ES-I3 (cell line): ENCODE measurements around the gene CCDC43.
A peak's percentile ranks its signal among the peaks of the same experiment; 100 is the strongest.

Experiments
- H3K36me3 ChIP-seq: 2 replicates; pipeline ENCODE4 v1.6.1; 2013; ENCODE audit warnings: mild to moderate bottlenecking, low read length, control low read depth, moderate library complexity; ENCODE audit not compliant: insufficient read depth
- H3K4me1 ChIP-seq: 2 replicates; pipeline ENCODE4 v1.6.1; 2013; ENCODE audit warnings: mild to moderate bottlenecking, control low read depth, low read length; ENCODE audit not compliant: insufficient read depth
- H3K9ac ChIP-seq: 2 replicates; pipeline ENCODE4 v1.6.1; 2013; ENCODE audit warnings: low read depth, mild to moderate bottlenecking, low read length, moderate library complexity
- H3K9me3 ChIP-seq: 2 replicates; pipeline ENCODE4 v1.6.1; 2013; ENCODE audit warnings: mild to moderate bottlenecking, low read length, moderate library complexity; ENCODE audit not compliant: control insufficient read depth, insufficient read depth

Gene CCDC43

DNA sequence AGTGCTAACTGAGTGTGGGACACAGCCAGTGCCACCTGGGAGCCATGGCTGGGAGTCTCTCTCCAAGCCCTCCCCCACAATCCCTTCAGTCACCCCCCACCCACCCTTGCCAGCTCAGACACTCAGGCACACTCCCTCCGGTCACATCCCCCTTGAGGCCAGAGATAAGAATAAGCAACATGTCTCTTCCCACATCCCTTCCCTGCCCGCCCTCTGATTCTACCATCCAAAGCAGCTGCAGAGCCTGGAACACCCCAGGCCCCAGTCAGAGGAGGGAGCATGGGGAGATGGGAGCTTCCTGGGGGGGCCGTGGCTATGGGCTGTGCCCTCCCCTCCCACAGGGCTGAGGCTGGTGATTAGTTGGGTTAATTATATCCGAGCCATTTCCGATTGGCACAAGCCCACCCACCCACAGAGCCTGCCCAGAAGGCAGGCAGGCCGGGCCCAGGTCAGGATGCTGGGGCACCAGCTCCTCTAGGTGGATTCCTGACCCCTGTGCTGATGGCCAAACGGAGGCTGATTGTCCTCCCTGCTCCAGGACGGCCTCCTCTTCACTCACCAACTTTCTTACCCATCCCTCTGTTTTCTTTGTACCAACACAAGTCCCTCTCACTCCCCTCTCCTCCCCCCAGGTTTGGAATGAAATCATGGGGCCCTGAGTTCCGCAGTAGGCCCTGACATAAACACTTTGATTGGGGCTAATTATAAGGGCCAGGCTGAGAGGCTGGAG lies 61.9 kb downstream of the CCDC43 start:
- H3K4me1 ChIP-seq = peaks cover 11% of the 10 kb centered on the region; the same call in 1 of the 2 replicates
- H3K9me3 ChIP-seq = no peaks in the 10 kb centered on the region
- no peaks in the 10 kb centered on the region for H3K36me3 ChIP-seq
- peak overlapping the region; percentile 65 for H3K9ac ChIP-seq
